IMR-90 (cell line): ENCODE data around the gene UGGT1. TPM values are rescaled to one million over a fixed set of nuclear protein-coding genes. Genes with fewer than 3 reads are reported as not detected.

Experiments used
- ATAC-seq: fragments of 200-7000 bp; cut with Tn5 transposase; 2 replicates; pipeline ENCODE4 v1.9.1; 2020; ENCODE audit warnings: low read depth, mild to moderate bottlenecking, moderate library complexity
- BruUV-seq: library from RNA; stranded (reverse); fragments of 400-500 nt; replicated peaks from 2 replicates; lab custom pipeline; 2021; lab: Mats Ljungman, UMichigan
- CTCF ChIA-PET: fragments of 300-600 bp; formaldehyde crosslinking; extraction: SDS; loops from one replicate; lab custom pipeline; 2021; ENCODE audit warnings: antibody characterized with exemption; lab: Yijun Ruan, JAX
- POLR2A ChIA-PET: fragments of 300-600 bp; sonication (Branson Sonifier 250); formaldehyde crosslinking; loops from one replicate; lab custom pipeline; 2022; ENCODE audit warnings: antibody characterized with exemption; ENCODE audit not compliant: unreplicated experiment; lab: Charles Lee
- DNase-seq: peaks from one replicate; pipeline ENCODE4 v3.0.0; 2013
- H2AFZ ChIP-seq: replicated peaks from 2 replicates; pipeline ENCODE3; 2013; ENCODE audit warnings: low read length, mild to moderate bottlenecking; ENCODE audit not compliant: poor library complexity
- H2AK5ac ChIP-seq: 2 replicates; pipeline ENCODE4 v1.6.1; 2013; ENCODE audit warnings: low read depth, low read length, inconsistent platforms
- H2AK9ac ChIP-seq: replicated peaks from 2 replicates; pipeline ENCODE3; 2013; ENCODE audit warnings: mild to moderate bottlenecking, low read depth, low read length, moderate library complexity; ENCODE audit not compliant: poor library complexity
- H2BK120ac ChIP-seq: 2 replicates; pipeline ENCODE4 v1.6.1; 2013; ENCODE audit warnings: low read depth, low read length, inconsistent platforms
- H2BK15ac ChIP-seq: 3 replicates; pipeline ENCODE4 v1.6.1; 2013; ENCODE audit warnings: low read depth, low read length, inconsistent platforms
- H2BK20ac ChIP-seq: 2 replicates; pipeline ENCODE4 v1.6.1; 2013; ENCODE audit warnings: low read depth, mild to moderate bottlenecking, inconsistent platforms, low read length, moderate library complexity
- H2BK5ac ChIP-seq: 2 replicates; pipeline ENCODE4 v1.6.1; 2013; ENCODE audit warnings: mild to moderate bottlenecking, low read depth, low read length, inconsistent platforms; ENCODE audit not compliant: poor library complexity, severe bottlenecking
- H3K14ac ChIP-seq: replicated peaks from 2 replicates; pipeline ENCODE4 v1.6.1; 2013; ENCODE audit warnings: low read depth, low read length, inconsistent platforms
- H3K18ac ChIP-seq: 2 replicates; pipeline ENCODE4 v1.6.1; 2013; ENCODE audit warnings: low read depth, low read length, control low read depth
- H3K23ac ChIP-seq: 2 replicates; pipeline ENCODE4 v1.6.1; 2013; ENCODE audit warnings: low read depth, low read length, inconsistent platforms
- H3K27ac ChIP-seq: 2 replicates; pipeline ENCODE4 v1.5.1; 2013; ENCODE audit warnings: mild to moderate bottlenecking, control low read depth, low read length; ENCODE audit not compliant: insufficient read depth
- H3K27me3 ChIP-seq: 2 replicates; pipeline ENCODE4 v1.6.1; 2013; ENCODE audit warnings: low read length; ENCODE audit not compliant: control insufficient read depth, insufficient read depth
- H3K36me3 ChIP-seq: 2 replicates; pipeline ENCODE4 v1.6.1; 2013; ENCODE audit warnings: low read length, mixed read lengths; ENCODE audit not compliant: control insufficient read depth, insufficient read depth
- H3K4ac ChIP-seq: 2 replicates; pipeline ENCODE4 v1.6.1; 2013; ENCODE audit warnings: low read depth, low read length, inconsistent platforms
- H3K4me1 ChIP-seq: 2 replicates; pipeline ENCODE4 v1.6.1; 2013; ENCODE audit warnings: low read length, mixed read lengths; ENCODE audit not compliant: control insufficient read depth, insufficient read depth
- H3K4me2 ChIP-seq: 2 replicates; pipeline ENCODE4 v1.6.1; 2013; ENCODE audit warnings: low read depth, mild to moderate bottlenecking, control low read depth, low read length, moderate library complexity
- H3K4me3 ChIP-seq: 2 replicates; pipeline ENCODE4 v1.5.1; 2013; ENCODE audit warnings: low read depth, mild to moderate bottlenecking, control low read depth, low read length, moderate library complexity; ENCODE audit not compliant: insufficient read depth
- H3K56ac ChIP-seq: 2 replicates; pipeline ENCODE4 v1.6.1; 2013; ENCODE audit warnings: low read length, inconsistent platforms; ENCODE audit not compliant: insufficient read depth; ENCODE audit errors: extremely low read depth
- H3K79me1 ChIP-seq, 2 experiments: 2 replicates each; pipeline ENCODE4 v1.6.1; 2013; ENCODE audit warnings: low read length in 2 of 2, inconsistent platforms in 1 of 2, low read depth in 1 of 2
- H3K9ac ChIP-seq: 2 replicates; pipeline ENCODE4 v1.6.1; 2013; ENCODE audit warnings: low read depth, low read length, control low read depth
- H3K9me1 ChIP-seq: 2 replicates; pipeline ENCODE4 v1.6.1; 2013; ENCODE audit warnings: low read length, inconsistent platforms; ENCODE audit not compliant: insufficient read depth
- H3K9me3 ChIP-seq: 2 replicates; pipeline ENCODE4 v1.6.1; 2013; ENCODE audit warnings: low read length; ENCODE audit not compliant: control insufficient read depth, insufficient read depth
- H4K20me1 ChIP-seq: 2 replicates; pipeline ENCODE4 v1.6.1; 2013; ENCODE audit warnings: low read length, inconsistent platforms; ENCODE audit not compliant: insufficient read depth
- H4K5ac ChIP-seq: 2 replicates; pipeline ENCODE4 v1.6.1; 2013; ENCODE audit warnings: mild to moderate bottlenecking, low read depth, low read length, control low read depth
- H4K8ac ChIP-seq, 2 experiments: 2 replicates each; pipeline ENCODE4 v1.6.1; 2013; ENCODE audit warnings: low read depth in 2 of 2, low read length in 2 of 2, control low read depth in 1 of 2, inconsistent platforms in 1 of 2
- H4K91ac ChIP-seq: 2 replicates; pipeline ENCODE4 v1.6.1; 2013; ENCODE audit warnings: low read depth, low read length, inconsistent platforms; ENCODE audit not compliant: insufficient read depth
- CEBPB ChIP-seq: IDR thresholded peaks from 2 replicates; pipeline ENCODE4 v1.6.1; 2012; ENCODE audit warnings: low read depth, low read length, improper control_type of control experiment
- MAFK ChIP-seq: IDR thresholded peaks from 2 replicates; pipeline ENCODE4 v1.6.1; 2012; ENCODE audit warnings: low read depth, low read length, improper control_type of control experiment
- WGBS, 2 experiments: methylation state at CpG; one replicate each; pipeline versions ENCODE4 v1.1.5 to v1.1.7; 2013; ENCODE audit warnings: missing lambda C conversion rate in 2 of 2; ENCODE audit not compliant: insufficient read length in 1 of 2; ENCODE audit errors: extremely low coverage in 2 of 2; 5-methylcytosine and 5-hydroxymethylcytosine counted together
- dilution Hi-C: fragments of 300-500 bp; cut with HindIII; formaldehyde crosslinking; loops from one replicate; pipeline ENCODE4 v1.14.3; 2018; ENCODE audit warnings: low sequenced_read_pairs; ENCODE audit not compliant: unreplicated experiment
- in situ Hi-C: fragments of 300-500 bp; cut with MboI; formaldehyde crosslinking; loops from 3 replicates; pipeline ENCODE4 v1.14.3; 2019; ENCODE audit warnings: low sequenced_read_pairs, inconsistent platforms, mixed read lengths
- intact Hi-C: fragments of 100-400 bp; cut with micrococcal nuclease; formaldehyde crosslinking; loops from 2 replicates; pipeline ENCODE4 v1.10.0; 2022
- polyA plus RNA-seq, 3 experiments: library from polyadenylated mRNA; depleted of rRNA; stranded (reverse); fragments of >200 nt; gene quantifications; 2 replicates each; pipeline ENCODE4 v1.2.3, GENCODE V29; 2012; ENCODE audit warnings: low replicate concordance in 1 of 3
- total RNA-seq: library from RNA; depleted of rRNA; stranded (reverse); fragments of >200 nt; gene quantifications from 2 replicates; pipeline ENCODE4 v1.2.3, GENCODE V29; 2012

The UGGT1 gene
- total and polyA plus RNA-seq, 2 of the 4 experiments (the other 2 are of a cell fraction) = 26.1 to 71.3 TPM

DNA sequence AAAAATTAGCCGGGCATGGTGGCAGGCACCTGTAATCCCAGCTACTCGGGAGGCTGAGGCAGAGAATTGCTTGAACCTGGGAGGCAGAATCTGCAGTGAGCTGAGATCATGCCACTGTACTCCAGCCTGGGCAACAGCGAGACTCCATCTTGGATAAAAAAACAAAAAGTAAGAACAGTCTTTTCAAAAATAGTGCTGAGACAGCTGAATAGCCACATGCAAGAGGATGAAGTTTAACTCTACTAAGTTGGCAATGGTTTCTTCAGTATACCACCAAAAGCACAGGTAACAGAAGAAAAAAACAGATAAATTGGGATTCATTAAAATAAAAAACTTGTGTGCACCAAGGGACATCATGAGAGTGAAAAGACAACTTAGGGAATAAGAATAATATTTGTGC lies 115.2 kb downstream of the UGGT1 start:
- no peaks in the 10 kb centered on the region for H3K36me3 ChIP-seq
- H2BK20ac ChIP-seq = no peak overlapping the region
- H3K4me3 ChIP-seq = no peak overlapping the region
- no peak overlapping the region for H3K4ac ChIP-seq
- peaks cover 15% of the 10 kb centered on the region; the same call in 1 of the 2 replicates for H3K9me3 ChIP-seq
- intact Hi-C loops = no loop called here
- no peak overlapping the region for H3K56ac ChIP-seq
- BruUV-seq = no TSS peak
- no peak overlapping the region for H2BK5ac ChIP-seq
- ChIA-PET POLR2A (no interaction called here), CTCF (no interaction called here)
- ATAC-seq (no peak), DNase-seq (no peak)
- H2AK9ac ChIP-seq = no peak overlapping the region
- WGBS, 2 experiments = no CpG with 5 or more reads among the region's 3 CpGs
- no peaks in the 10 kb centered on the region for H3K9me1 ChIP-seq
- no peak overlapping the region for H3K27ac ChIP-seq
- TF ChIP-seq CEBPB = no peak
- TF ChIP-seq MAFK = peak; percentile 54
- H4K91ac ChIP-seq = no peak overlapping the region
- H2BK120ac ChIP-seq = no peak overlapping the region
- H4K8ac ChIP-seq = no peak overlapping the region
- H3K9ac ChIP-seq = no peak overlapping the region
- H2AK5ac ChIP-seq = no peak overlapping the region
- H3K18ac ChIP-seq = no peak overlapping the region
- no peak overlapping the region for H3K14ac ChIP-seq
- dilution Hi-C loops = no loop called here
- H3K4me1 ChIP-seq = no peaks in the 10 kb centered on the region
- no peak overlapping the region for H2AFZ ChIP-seq
- no peak overlapping the region for H2BK15ac ChIP-seq
- no peak overlapping the region for H3K23ac ChIP-seq
- H4K5ac ChIP-seq = no peak overlapping the region
- no peak overlapping the region for H3K4me2 ChIP-seq
- no peaks in the 10 kb centered on the region for H4K20me1 ChIP-seq
- no peaks in the 10 kb centered on the region; the same call in 1 of the 2 replicates for H3K27me3 ChIP-seq
- in situ Hi-C loops = no loop called here
- H3K79me1 ChIP-seq = no peaks in the 10 kb centered on the region
